Rectal smooth muscle tissue (tissue), 1 donor: ENCODE data around the gene NDST1.

Source experiments
- H3K27ac ChIP-seq: one replicate; pipeline ENCODE4 v1.7.0; 2013; ENCODE audit warnings: low read depth, low read length, inconsistent platforms
- H3K27me3 ChIP-seq: one replicate; pipeline ENCODE4 v1.7.0; 2013; ENCODE audit warnings: low read length; ENCODE audit not compliant: control insufficient read depth, insufficient read depth
- H3K36me3 ChIP-seq: one replicate; pipeline ENCODE4 v1.7.0; 2013; ENCODE audit warnings: low read length; ENCODE audit not compliant: control insufficient read depth, insufficient read depth
- H3K4me1 ChIP-seq: one replicate; pipeline ENCODE4 v1.7.0; 2013; ENCODE audit warnings: low read length; ENCODE audit not compliant: control insufficient read depth, insufficient read depth
- H3K4me3 ChIP-seq: one replicate; pipeline ENCODE4 v1.7.0; 2013; ENCODE audit warnings: low read length
- H3K9ac ChIP-seq: one replicate; pipeline ENCODE4 v1.7.0; 2013; ENCODE audit warnings: low read length

NDST1 gene

DNA sequence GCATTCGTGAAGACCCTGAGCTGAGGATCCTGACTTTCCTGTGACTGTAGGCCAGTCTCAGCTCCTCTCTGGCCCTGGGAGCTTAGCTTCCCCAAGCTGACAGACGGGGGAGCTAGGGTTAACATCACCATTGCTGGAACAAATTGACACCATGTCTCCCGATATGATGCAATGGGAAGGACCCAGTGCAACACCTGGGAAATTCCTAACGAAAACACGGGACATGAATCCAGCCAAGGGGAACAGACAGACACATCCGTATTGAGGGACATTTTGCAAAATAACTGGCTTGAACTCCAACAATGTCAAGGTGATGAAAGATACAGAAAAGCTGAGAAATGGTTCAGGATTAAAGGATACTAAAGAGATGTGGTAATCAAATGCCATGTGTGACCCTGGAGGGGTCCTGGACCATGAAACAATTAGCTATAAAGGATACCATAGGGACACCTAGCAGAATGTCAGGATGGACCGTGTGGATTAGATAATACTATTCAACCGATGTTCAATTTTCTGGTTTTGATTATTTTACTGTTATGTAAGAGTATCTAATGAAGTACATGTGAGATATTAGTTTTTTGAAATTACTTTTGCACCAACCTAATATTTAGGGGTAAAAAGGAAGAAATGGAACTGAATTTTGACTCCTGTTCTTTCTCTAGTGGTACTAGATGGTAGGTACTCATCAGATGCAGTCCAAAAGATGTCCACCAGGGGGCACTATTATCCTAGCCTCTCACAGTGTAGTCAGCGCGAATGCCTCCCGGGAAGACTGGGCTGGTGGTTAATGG lies 52.7 kb downstream of the NDST1 start:
- Histone ChIP-seq H3K27ac (no peak overlapping the region), H3K4me1 (no peaks in the 10 kb centered on the region), H3K4me3 (no peak overlapping the region), H3K27me3 (no peaks in the 10 kb centered on the region), H3K36me3 (peaks cover 3% of the 10 kb centered on the region), H3K9ac (no peak overlapping the region)

GRCh38 chr5:150561192-150561512 lies 53.2 kb downstream of the NDST1 start:
- H3K4me1 ChIP-seq, result no peaks in the 10 kb centered on the region
- no peak overlapping the region for H3K9ac ChIP-seq
- H3K27ac ChIP-seq, result no peak overlapping the region
- H3K27me3 ChIP-seq, result no peaks in the 10 kb centered on the region
- H3K36me3 ChIP-seq, result no peaks in the 10 kb centered on the region
- H3K4me3 ChIP-seq, result no peak overlapping the region

GRCh38 chr5:150561571-150562275 lies 53.8 kb downstream of the NDST1 start:
- Histone ChIP-seq H3K36me3 (no peaks in the 10 kb centered on the region), H3K9ac (no peak overlapping the region), H3K27ac (no peak overlapping the region), H3K4me1 (no peaks in the 10 kb centered on the region), H3K27me3 (no peaks in the 10 kb centered on the region), H3K4me3 (no peak overlapping the region)

DNA sequence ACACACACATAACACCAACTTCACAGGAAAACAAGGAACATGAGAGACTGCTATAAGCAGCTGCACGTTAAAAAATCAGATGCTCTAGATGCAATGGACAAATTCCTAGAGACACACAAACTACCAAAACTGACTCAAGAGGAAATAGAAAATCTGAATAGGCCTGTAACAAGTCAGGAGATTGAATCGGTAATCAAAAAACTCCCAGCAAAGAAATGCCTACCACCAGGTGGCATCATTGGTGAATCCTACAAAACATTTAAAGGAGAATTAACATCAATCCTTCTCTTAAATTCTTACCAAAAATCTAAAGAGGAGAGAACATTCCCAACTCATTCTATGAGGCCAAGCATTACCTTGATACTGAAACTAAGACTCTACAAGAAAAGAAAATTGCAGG lies 54.9 kb downstream of the NDST1 start:
- Histone ChIP-seq H3K36me3 (no peaks in the 10 kb centered on the region), H3K4me3 (no peak overlapping the region), H3K27ac (no peak overlapping the region), H3K9ac (no peak overlapping the region), H3K4me1 (no peaks in the 10 kb centered on the region), H3K27me3 (no peaks in the 10 kb centered on the region)

GRCh38 chr5:150565868-150566267 lies 57.9 kb downstream of the NDST1 start:
- no peak overlapping the region for H3K4me3 ChIP-seq
- no peaks in the 10 kb centered on the region for H3K4me1 ChIP-seq
- no peak overlapping the region for H3K27ac ChIP-seq
- H3K36me3 ChIP-seq, result no peaks in the 10 kb centered on the region
- no peaks in the 10 kb centered on the region for H3K27me3 ChIP-seq
- H3K9ac ChIP-seq, result no peak overlapping the region

DNA sequence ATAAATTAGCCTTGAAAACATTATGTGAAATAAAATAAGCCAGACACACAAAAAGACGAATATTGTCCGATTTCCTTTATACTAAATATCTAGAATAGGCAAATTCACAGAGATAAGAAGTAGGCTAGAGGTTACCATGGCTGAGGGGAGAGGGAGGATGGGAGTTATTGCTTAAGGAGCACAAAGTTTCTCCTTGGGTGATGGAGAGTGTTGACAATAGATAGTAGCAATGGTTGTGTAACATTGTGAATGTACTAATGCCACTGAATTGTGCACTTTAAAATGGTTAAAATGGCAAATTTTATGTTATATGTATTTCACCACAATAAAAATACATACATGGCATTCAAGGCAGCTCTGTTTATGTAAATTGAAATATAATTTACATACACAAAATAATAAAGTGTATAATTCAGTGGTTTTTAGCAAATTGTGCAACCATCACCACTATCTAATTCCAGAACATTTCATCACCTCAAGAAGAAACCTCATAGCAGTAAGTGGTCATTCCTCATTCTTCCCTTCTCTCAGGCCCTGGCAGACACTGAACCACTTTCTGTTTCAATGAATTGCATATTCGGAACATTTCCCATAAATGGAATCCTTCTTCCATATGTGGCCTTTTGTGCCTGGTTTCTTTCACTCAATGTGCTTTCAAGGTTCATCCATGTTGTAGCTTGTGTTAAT lies 59.2 kb downstream of the NDST1 start:
- Histone ChIP-seq H3K4me1 (no peaks in the 10 kb centered on the region), H3K4me3 (no peak overlapping the region), H3K36me3 (no peaks in the 10 kb centered on the region), H3K9ac (no peak overlapping the region), H3K27ac (no peak overlapping the region), H3K27me3 (no peaks in the 10 kb centered on the region)

DNA sequence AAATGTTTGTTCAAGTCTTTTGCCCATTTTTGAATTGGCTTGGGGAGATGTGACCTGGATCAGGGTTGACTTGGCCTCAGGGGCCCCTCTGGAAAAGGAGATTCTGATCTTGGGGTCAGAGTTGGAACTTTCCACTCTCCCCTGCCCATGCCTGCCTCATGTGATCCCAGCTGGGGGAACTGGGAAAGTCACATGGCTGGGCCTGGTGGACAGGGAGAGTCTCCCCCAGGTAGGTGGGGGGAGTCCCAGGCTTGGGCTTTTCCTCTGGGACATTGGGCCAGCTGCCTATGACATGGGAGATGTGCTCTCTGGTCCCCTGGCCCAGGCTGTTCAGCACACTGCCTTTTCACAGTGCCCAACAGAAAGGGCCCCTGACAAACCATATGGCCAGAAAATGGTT lies 60.7 kb downstream of the NDST1 start:
- Histone ChIP-seq H3K4me3 (no peak overlapping the region), H3K27ac (no peak overlapping the region), H3K27me3 (no peaks in the 10 kb centered on the region), H3K4me1 (no peaks in the 10 kb centered on the region), H3K36me3 (no peaks in the 10 kb centered on the region), H3K9ac (no peak overlapping the region)

- no peak overlapping the region for H3K27ac ChIP-seq
- H3K27me3 ChIP-seq, result no peaks in the 10 kb centered on the region
- no peak overlapping the region for H3K4me3 ChIP-seq
- H3K36me3 ChIP-seq, result no peaks in the 10 kb centered on the region
- H3K9ac ChIP-seq, result no peak overlapping the region
- H3K4me1 ChIP-seq, result no peaks in the 10 kb centered on the region
Observed at GRCh38 chr5:150570333-150570732, 62.4 kb downstream of the NDST1 start.

DNA sequence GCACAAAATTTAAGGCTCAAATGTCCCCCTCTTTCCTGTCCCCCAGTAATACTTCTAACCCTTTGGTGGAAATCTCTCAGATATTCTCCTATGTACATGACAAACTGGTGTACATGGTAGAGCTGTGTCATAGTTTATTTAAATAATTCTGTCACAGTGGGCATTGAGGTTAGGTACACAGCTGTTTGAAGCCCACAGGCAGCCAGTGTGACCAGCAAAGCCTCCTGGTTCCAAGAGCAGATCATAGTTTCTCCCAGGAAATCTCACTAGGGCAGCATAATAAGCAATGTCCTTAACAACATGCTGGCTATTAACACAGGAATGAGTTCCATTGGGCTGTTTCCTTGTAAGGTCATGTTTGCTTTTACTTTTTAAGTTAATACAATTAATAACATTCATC lies 63.9 kb downstream of the NDST1 start:
- no peak overlapping the region for H3K4me3 ChIP-seq
- no peaks in the 10 kb centered on the region for H3K27me3 ChIP-seq
- no peaks in the 10 kb centered on the region for H3K36me3 ChIP-seq
- H3K27ac ChIP-seq, result no peak overlapping the region
- no peaks in the 10 kb centered on the region for H3K4me1 ChIP-seq
- H3K9ac ChIP-seq, result no peak overlapping the region

- no peaks in the 10 kb centered on the region for H3K4me1 ChIP-seq
- H3K4me3 ChIP-seq, result no peak overlapping the region
- no peaks in the 10 kb centered on the region for H3K36me3 ChIP-seq
- no peak overlapping the region for H3K27ac ChIP-seq
- no peak overlapping the region for H3K9ac ChIP-seq
- H3K27me3 ChIP-seq, result no peaks in the 10 kb centered on the region
Observed at GRCh38 chr5:150573216-150573615, 65.3 kb downstream of the NDST1 start.

DNA sequence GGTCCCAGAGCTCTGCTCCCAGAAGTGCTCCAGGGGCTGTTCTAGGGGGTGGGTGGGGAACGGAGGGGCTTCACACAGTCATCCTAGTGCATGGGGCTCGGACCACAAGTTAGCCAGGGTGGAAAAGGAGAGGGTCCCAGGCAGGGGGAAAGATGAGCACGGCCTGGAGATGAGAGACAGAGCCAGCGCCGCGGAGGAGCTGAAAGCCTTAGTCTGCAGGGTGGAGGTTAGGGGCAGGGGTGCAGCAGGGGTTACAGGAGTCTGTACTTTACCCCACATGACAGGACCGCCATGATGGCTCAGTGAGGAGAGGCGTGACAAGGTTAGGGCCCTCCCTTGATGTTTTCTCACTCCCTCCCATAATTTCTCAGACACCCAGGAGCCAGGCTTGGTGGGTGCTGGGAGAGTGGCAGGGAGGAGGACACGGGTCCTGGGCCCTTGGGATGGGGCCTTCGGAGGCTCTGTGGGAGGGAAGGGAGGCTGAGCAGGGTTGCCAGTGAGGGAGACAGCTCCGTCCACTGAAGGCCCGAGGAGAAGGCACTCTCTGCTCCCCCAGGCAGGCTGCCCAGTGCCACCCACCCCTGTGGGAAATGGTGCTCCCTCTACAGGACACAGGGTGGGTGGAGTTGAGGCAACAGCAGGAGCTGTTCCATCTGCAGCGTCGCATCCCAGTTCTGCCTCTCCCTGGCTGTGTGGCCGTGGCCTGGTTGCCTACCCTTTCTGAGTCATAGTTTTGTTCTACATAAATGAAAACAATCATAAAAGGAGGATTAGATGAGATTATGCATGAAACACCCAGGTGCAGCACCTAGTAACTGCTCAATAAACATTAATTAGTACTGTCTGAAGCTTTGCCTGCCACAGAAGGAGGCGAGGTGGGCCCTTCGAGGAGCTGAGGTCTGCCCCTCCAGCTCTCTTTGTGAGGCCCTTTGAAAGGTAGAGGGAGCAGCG lies 66.2 kb downstream of the NDST1 start:
- Histone ChIP-seq H3K4me3 (no peak overlapping the region), H3K9ac (no peak overlapping the region), H3K4me1 (no peaks in the 10 kb centered on the region), H3K36me3 (no peaks in the 10 kb centered on the region), H3K27ac (no peak overlapping the region), H3K27me3 (no peaks in the 10 kb centered on the region)
